Right atrium auricular region (tissue), 2 donors: Measurements from ENCODE around the gene MAGEC2. TPM values are rescaled to one million over a fixed set of nuclear protein-coding genes. Genes with fewer than 3 reads are reported as not detected.

Experiments used
- DNase-seq: peaks from one replicate; pipeline ENCODE4 v3.0.0-alpha.2; 2019; ENCODE audit warnings: low spot score
- H3K27ac ChIP-seq, 2 donors: fragments of 200-600 bp; sonication (generic); 1 replicate in 1 of 2; 2 replicates in 1 of 2; pipeline ENCODE4 v1.5.1; 2016 to 2019
- H3K27me3 ChIP-seq, 2 donors: fragments of 200-600 bp; sonication (generic); one replicate each; pipeline versions ENCODE4 v1.5.1 to v1.6.0; 2017 to 2019
- H3K36me3 ChIP-seq: fragments of 200-600 bp; sonication (generic); one replicate; pipeline ENCODE4 v1.5.1; 2016
- H3K4me1 ChIP-seq, 2 donors: fragments of 200-600 bp; sonication (generic); one replicate each; pipeline versions ENCODE4 v1.5.1 to v1.6.0; 2017 to 2019
- H3K4me3 ChIP-seq, 2 donors: fragments of 200-600 bp; sonication (generic); 1 replicate in 1 of 2; 2 replicates in 1 of 2; pipeline ENCODE4 v1.5.1; 2017 to 2019; ENCODE audit warnings: mild to moderate bottlenecking in 1 of 2, moderate library complexity in 1 of 2
- H3K9me3 ChIP-seq, 2 donors: fragments of 200-600 bp; sonication (generic); one replicate each; pipeline ENCODE4 v1.5.1; 2019
- total RNA-seq, 2 donors: library from RNA; depleted of rRNA; stranded (reverse); fragments of >200 nt; gene quantifications; one replicate each; pipeline ENCODE4 v1.1.0, GENCODE V29; 2016
- TF ChIP-seq, protein P1 (sequence below), 2 donors: fragments of 200-600 bp; sonication (generic); IDR thresholded peaks; one replicate each; pipeline ENCODE4 v1.5.1; 2019; ENCODE audit warnings: antibody characterized with exemption in 2 of 2

Gene MAGEC2, protein sequence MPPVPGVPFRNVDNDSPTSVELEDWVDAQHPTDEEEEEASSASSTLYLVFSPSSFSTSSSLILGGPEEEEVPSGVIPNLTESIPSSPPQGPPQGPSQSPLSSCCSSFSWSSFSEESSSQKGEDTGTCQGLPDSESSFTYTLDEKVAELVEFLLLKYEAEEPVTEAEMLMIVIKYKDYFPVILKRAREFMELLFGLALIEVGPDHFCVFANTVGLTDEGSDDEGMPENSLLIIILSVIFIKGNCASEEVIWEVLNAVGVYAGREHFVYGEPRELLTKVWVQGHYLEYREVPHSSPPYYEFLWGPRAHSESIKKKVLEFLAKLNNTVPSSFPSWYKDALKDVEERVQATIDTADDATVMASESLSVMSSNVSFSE
- not detected for total RNA-seq

DNA sequence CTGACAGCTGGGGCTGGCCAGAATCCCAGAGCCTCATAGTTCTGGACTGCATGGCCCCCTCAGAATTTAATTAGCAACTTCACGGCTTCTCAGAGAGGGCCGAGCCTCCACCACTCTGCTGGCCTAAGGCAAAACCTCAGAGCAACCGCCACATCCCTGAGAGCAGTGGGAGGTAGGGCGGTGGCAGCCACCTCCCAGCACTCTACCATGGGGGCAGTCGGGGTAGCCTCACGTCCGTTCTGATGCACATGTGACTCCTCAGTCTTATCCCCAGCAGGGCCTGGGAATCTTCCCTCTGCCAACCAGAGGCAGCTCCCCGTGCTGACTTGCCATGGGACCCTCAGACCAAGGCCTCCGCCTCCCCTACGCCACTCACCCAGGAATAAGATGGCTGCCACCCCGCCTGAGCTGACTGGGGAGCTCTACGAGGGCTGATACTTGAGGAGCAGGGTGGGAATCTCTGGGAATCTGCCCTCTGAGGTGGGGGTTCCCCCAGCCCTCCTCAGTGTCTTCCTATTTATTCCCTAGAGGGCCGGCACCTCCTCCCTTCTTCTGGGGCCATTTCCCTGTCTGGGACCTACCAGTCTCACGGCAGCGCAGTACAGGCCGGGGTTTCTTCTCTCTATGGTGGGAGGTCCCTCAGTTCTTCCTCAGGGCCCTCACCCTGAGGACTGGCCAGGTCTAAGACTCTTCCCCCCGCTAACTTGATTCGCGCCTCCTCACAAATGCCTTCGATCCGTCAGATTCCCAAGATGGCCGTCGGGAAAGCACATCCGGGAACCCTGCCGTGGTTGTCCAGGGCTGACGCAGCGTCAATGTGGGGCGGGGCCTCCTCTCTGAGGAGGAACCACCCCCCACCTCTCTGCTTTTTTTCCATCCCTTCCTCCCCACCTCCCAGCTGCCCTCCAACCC lies at the start of gene MAGEC2:
Gene MAGEC2, minus strand, starts transcription at position 769 of the 912 bp plus-strand sequence. CDS start 1,303 bp downstream, outside the sequence.
- H3K27me3 ChIP-seq: no peaks in the 10 kb centered on the region
- TF ChIP-seq, protein P1, sequence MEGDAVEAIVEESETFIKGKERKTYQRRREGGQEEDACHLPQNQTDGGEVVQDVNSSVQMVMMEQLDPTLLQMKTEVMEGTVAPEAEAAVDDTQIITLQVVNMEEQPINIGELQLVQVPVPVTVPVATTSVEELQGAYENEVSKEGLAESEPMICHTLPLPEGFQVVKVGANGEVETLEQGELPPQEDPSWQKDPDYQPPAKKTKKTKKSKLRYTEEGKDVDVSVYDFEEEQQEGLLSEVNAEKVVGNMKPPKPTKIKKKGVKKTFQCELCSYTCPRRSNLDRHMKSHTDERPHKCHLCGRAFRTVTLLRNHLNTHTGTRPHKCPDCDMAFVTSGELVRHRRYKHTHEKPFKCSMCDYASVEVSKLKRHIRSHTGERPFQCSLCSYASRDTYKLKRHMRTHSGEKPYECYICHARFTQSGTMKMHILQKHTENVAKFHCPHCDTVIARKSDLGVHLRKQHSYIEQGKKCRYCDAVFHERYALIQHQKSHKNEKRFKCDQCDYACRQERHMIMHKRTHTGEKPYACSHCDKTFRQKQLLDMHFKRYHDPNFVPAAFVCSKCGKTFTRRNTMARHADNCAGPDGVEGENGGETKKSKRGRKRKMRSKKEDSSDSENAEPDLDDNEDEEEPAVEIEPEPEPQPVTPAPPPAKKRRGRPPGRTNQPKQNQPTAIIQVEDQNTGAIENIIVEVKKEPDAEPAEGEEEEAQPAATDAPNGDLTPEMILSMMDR (IDR thresholded peaks at IDR 0.05): no peak
- no peak for DNase-seq

DNA sequence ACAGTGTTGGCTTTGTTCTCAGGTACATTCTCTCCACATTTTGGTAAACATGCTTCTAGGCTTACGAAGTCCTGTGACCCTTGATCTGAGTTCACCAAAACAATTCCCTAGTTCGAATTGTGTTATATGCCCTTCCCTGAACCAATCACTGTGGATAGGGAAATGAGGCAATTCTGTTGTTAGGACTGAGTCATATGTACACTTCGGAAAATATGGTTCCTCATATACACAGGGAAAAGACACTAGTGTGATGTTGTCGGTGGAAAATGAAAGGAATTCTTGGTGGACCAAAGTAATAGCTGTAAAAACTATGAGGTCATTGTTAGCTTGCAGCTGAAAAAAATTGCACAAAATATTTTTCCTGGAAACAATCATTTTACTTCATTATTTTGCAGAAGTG lies 46.6 kb upstream of the MAGEC2 start:
- Histone ChIP-seq H3K9me3 (no peaks in the 10 kb centered on the region), H3K27me3 (no peaks in the 10 kb centered on the region), H3K4me1 (no peaks in the 10 kb centered on the region), H3K36me3 (no peaks in the 10 kb centered on the region), H3K4me3 (no peak overlapping the region), H3K27ac (no peak overlapping the region)
- TF ChIP-seq, protein P1 (IDR thresholded peaks at IDR 0.05): no peak
- no peak for DNase-seq

More for the DNA sequence above, at the start of gene MAGEC2:
- Histone ChIP-seq H3K36me3 (no peaks in the 10 kb centered on the region), H3K4me3 (no peak within 1 kb of the TSS), H3K4me1 (no peaks in the 10 kb centered on the region), H3K9me3 (no peaks in the 10 kb centered on the region), H3K27ac (no peak within 1 kb of the TSS)

DNA sequence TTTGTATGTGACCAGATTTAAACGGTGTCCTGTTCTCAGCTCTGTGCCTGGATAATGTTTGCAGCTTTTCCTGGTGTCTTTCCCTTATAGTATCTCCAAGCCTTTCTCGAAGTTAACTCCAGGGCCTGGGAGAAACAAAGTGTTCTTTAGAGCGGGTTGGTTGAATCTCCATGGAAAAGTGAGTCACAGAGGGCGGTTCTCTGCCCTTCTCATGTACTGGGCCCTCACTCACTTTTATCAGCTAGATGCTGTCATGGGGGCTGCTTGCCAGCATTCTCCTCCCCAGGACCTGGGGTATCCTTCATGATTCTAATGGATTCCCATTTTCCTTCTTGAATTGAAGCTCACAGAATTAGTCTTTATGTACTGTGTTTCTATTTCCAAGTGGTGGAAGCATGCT lies 46.1 kb upstream of the MAGEC2 start:
- Histone ChIP-seq H3K4me1 (no peaks in the 10 kb centered on the region), H3K27ac (no peak overlapping the region)
- DNase-seq: no peak

DNA sequence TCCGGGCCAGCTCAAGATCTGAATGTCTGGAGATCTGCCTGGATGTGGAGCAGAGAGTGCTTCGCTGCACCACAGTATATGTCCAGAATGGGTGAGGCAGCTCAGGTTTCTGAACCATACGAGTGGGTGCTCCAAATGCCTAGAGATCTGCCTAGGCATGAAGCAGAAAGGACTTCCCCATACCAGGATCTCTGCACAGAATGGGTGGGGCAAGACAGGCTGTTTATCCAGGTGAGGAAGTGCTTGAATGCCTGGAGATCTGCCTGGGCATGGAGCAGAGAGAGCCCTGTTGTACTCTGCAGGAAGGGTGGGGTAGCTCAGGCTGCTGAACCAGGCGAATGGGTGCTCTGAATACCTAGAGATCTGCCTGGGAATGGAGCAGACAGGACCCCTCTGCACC lies 45.4 kb upstream of the MAGEC2 start:
- H3K4me1 ChIP-seq: no peaks in the 10 kb centered on the region
- no peaks in the 10 kb centered on the region for H3K9me3 ChIP-seq
- no peak overlapping the region for H3K4me3 ChIP-seq
- H3K27ac ChIP-seq: no peak overlapping the region
- H3K36me3 ChIP-seq: no peaks in the 10 kb centered on the region
- TF ChIP-seq, protein P1 (IDR thresholded peaks at IDR 0.05): no peak
- DNase-seq: no peak
- no peaks in the 10 kb centered on the region for H3K27me3 ChIP-seq

More for the DNA sequence above, 46.1 kb upstream of the MAGEC2 start:
- H3K27me3 ChIP-seq: no peaks in the 10 kb centered on the region
- TF ChIP-seq, protein P1 (IDR thresholded peaks at IDR 0.05): no peak
- no peaks in the 10 kb centered on the region for H3K9me3 ChIP-seq
- H3K4me3 ChIP-seq: no peak overlapping the region
- no peaks in the 10 kb centered on the region for H3K36me3 ChIP-seq

DNA sequence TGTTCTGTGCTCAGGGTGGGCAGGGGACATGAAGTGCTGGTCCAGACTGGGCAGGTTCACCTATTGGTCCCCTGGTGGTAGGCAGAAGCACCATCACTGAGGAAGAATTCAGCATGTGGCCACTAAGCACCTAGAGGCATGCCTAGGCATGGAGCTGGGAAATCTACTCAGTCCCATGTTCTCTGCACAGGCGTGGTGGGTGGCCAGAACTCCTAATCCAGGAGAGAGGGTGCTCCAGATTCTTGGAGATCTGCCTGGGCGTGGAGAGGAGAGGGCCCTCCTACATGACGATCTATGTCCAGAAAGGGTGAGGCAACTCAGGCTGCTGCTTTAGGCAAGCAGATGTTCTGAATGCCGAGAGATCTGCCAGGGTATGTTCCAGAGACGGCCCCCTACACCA lies 44.6 kb upstream of the MAGEC2 start:
- Histone ChIP-seq H3K4me3 (no peak overlapping the region), H3K27ac (no peak overlapping the region), H3K27me3 (no peaks in the 10 kb centered on the region), H3K4me1 (no peaks in the 10 kb centered on the region), H3K36me3 (no peaks in the 10 kb centered on the region), H3K9me3 (no peaks in the 10 kb centered on the region)
- DNase-seq: no peak
- TF ChIP-seq, protein P1 (IDR thresholded peaks at IDR 0.05): no peak
